GM10248 (cell line): ENCODE results near the gene PBXIP1.

ENCODE experiments used
- CTCF ChIA-PET: fragments of 300-600 bp; sonication (Branson Sonifier 250); formaldehyde crosslinking; extraction: SDS; loops from one replicate; lab custom pipeline; 2021; ENCODE audit warnings: antibody characterized with exemption; lab: Yijun Ruan, JAX
- POLR2A ChIA-PET: fragments of 350-650 bp; sonication (Branson Sonifier 250); formaldehyde crosslinking; extraction: SDS; loops from one replicate; lab custom pipeline; 2020; ENCODE audit warnings: antibody characterized with exemption; lab: Yijun Ruan, JAX
- DNase-seq: peaks from one replicate; pipeline ENCODE4 v3.0.0; 2012; ENCODE audit errors: extremely low spot score
- TF ChIP-seq, protein P1 (sequence below): IDR thresholded peaks from 2 replicates; pipeline ENCODE4 v1.5.1; 2012; ENCODE audit warnings: mild to moderate bottlenecking, low read depth; ENCODE audit errors: extremely low read depth, missing control alignments, control extremely low read depth

Gene PBXIP1

DNA sequence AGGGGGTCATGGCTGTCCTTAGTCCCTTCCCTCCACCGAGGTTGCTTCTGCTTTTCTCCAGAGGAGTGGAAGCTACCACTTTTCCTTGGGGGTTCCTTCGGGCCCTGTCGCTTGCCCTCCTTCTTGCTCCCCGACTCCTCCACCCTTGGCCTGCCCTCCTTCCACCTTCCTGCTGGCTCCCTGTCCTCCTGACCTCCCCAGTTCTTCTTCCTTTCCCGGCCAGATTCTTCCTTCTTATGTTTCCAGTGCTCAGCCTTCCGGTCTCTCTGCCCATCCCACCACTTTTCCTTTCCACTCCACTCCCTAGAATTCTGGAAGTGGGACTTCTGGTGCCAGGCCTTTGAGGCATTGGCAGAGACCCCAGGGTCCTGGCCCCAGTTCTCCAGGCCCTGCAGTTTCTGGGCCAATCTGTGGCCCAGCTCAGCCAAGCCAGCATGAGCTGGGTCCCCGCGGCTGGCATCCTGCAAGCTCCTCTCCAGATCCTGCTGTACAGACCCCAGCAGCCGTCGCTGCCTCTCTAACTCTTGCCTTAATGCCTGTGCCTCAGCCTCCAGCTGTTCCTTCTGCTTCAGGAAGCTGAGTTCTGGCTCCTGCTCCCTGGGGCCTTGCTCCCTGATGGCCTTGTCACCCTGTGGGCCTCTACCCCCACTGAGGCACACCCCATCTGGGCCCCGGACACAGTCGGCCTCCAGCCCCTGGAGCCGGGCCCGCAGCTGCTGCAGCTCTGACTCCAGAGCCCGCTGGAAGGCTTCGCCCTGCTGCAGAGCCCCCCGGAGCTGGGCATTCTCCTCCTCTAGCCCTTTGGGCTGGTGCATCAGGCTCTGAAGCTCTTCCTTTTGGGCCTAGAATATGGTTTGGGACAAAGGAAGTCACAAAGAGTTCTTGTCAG lies 9.7 kb downstream of the PBXIP1 start:
- TF ChIP-seq, protein P1, sequence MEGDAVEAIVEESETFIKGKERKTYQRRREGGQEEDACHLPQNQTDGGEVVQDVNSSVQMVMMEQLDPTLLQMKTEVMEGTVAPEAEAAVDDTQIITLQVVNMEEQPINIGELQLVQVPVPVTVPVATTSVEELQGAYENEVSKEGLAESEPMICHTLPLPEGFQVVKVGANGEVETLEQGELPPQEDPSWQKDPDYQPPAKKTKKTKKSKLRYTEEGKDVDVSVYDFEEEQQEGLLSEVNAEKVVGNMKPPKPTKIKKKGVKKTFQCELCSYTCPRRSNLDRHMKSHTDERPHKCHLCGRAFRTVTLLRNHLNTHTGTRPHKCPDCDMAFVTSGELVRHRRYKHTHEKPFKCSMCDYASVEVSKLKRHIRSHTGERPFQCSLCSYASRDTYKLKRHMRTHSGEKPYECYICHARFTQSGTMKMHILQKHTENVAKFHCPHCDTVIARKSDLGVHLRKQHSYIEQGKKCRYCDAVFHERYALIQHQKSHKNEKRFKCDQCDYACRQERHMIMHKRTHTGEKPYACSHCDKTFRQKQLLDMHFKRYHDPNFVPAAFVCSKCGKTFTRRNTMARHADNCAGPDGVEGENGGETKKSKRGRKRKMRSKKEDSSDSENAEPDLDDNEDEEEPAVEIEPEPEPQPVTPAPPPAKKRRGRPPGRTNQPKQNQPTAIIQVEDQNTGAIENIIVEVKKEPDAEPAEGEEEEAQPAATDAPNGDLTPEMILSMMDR, result no peak
- POLR2A ChIA-PET, result interaction anchor here (0.9 kb wide), 2 partner anchors 10 to 76 kb away, joined by 3 read pairs; partner anchors contain the start of genes KCNN3 and PMVK
- CTCF ChIA-PET, result interaction anchor here (0.8 to 3.3 kb wide), 8 partner anchors 9 to 466 kb away, joined by 3 to 26 read pairs (median 5); partner anchors contain the start of genes ADAM15, EFNA4, PMVK and PYGO2
- no peak for DNase-seq

DNA sequence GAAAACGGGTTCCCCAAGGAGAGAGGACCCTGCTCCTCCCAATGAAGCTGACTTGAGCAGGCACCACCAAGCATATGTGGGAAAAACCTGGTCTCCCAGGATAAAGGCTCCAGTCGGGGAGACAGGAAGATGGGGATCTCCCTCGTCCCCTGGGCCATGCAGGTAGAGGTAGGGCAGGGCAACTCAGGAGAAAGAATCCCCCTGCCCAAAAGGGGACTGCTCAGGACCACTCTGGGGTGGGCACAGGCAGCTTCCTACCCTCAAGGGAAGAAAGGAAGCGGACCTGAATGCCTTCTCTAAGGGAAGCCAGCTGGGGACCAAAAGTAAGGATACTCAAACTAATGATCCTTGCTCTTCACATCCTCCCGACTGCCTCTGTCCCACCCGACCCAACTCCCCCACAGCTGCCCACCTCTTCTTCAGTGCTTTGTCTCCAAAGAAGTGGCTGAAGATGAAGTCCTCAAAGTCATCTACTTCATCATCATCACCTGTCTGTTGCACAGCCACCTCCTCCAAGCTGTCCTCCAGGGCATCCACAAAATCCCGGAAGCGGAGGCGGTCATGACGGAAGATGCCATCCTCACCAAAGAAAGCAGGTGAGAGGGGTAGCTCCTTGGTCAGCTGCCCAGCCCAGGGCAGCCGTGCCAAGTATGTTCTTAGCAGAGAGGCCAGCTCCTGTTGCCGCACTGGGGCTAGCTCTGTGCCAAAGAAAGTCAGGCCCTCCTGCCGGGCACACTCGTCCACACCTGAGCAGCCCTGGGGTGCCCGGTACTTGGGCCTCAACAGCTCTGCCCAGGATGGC lies 10.5 kb downstream of the PBXIP1 start:
- CTCF ChIA-PET, result interaction anchor here (0.8 to 3.3 kb wide), 14 partner anchors 16 to 465 kb away, joined by 3 to 26 read pairs (median 4); partner anchors contain the start of genes ADAM15, EFNA4, PYGO2 and SHC1
- TF ChIP-seq, protein P1, result no peak
- POLR2A ChIA-PET, result interaction anchor here (0.8 to 1.6 kb wide), 4 partner anchors 8 to 75 kb away, joined by 3 to 5 read pairs (median 3); partner anchors contain the start of genes KCNN3 and PMVK
- no peak for DNase-seq

DNA sequence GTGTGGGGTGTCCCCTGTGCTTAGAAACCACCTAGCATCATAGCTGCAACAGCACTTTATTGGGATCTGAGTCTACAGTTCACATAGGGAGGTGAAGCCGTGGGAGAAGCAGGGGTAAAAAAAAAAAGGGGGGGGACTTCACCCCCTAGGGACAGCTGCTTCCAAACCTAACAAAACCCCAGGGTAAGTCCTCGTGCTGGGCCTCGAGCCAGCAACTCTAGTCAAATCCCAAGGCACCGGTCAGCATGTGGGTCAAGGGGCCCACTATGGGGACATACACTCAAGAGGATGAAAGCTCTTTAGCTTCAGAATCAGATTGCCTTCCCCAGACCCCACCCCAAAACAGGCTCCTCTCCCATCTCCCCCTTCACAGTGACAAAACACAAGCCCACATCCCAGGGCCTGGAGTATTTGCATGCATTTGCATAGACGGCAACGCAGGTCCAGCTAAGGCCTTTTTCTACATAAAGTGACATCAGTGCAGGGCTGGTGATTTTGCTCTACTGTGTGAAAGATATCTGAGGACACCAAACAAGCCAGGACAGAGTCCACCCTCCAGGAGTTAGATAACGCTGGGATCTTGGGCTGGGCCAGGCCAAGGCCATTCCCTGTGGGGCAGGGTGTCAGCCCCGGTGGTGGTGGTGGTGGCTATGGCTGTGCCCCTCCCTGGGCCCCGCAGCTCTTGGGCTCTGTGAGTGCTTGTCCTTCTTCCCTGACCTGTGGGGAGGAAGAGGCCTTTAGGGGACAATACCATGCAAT lies 11.3 kb downstream of the PBXIP1 start:
- TF ChIP-seq, protein P1, result no peak
- ChIA-PET POLR2A (interaction anchor here (0.8 to 1.6 kb wide), 3 partner anchors 8 to 10 kb away, joined by 3 to 5 read pairs (median 3); partner anchors contain the start of gene PMVK), CTCF (interaction anchor here (0.6 to 3.3 kb wide), 29 partner anchors 9 to 464 kb away, joined by 3 to 26 read pairs (median 4); partner anchors contain the start of genes ADAM15, EFNA4, PYGO2 and SHC1)
- DNase-seq, result no peak

DNA sequence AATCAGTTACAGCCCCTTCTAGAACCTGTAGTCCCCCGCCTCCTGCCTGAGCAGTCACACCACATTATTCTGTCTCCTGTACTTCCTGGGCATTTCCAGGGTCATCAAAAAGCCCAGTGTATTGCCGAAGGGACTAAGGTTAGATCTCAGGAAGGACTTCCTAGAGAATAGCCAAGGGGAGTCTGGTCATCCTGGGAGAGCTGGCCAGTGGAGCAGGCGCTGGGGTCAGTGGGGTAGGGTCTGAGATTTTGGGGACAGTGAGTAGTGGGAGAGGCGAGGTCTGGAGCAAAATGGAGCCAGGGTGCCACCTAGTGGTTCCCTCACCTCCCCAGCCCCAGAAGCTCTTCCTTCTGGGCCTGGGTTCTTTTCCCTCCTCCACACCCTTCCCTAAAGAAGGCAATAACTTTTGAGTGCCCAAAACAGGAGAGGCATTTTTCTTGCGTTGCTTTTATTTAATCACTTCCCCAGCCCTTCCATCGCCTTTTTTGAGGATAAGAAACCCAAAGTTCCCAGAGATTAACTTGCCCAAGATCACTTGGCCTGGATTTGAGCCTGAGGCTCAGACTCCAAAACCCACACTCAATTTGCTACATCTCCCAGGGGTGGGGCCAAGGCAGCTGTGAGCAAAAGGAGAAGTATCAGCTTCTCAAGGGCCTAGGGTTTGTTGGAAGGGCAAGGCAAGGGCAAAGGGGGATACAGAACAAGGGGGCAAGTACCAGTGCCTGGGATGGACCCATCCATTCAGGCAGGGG lies 12.1 kb downstream of the PBXIP1 start:
- peak; percentile 66 for DNase-seq
- POLR2A ChIA-PET, result interaction anchor here (0.5 to 1.6 kb wide), 3 partner anchors 9 to 18 kb away, joined by 3 to 5 read pairs (median 3); no protein-coding TSS in a partner anchor
- TF ChIP-seq, protein P1, result peak; percentile 89
- CTCF ChIA-PET, result interaction anchor here (0.5 to 3.3 kb wide), 29 partner anchors 8 to 463 kb away, joined by 3 to 26 read pairs (median 4); partner anchors contain the start of genes ADAM15, KCNN3, PYGO2 and SHC1

DNA sequence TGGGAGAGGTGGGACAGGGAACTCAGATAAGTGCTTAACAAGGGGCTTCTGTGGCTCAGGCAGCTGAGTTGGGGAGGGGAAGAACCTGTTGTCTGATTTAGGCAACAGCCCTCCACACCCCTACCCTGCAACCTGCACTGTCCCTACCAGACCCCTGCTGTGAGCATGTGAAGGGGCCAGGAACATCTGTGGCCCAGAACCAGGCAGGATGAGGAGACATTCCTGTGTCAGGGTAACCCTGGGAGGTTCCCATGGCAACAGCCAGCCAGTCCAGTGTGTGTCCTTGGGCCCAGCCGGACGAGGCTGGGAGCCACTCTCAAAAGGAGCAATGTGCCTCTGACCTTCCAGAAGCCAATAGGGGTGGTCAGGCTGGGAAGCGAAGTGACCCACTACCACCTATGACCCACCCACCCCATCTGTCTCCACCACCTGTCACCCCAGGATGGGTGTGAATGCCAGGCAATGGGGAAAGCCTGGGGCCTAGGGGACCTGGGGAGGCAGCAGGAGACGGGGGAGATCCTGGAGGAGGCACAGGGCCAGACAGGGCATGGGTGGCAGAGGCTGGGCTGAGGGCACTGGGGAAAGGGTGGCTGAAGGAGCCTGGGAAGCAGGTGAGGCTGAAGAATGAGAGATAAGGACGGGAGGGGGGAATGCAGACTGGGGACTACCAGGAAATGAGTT lies 14.4 kb downstream of the PBXIP1 start:
- DNase-seq, result no peak
- ChIA-PET CTCF (interaction anchor here (0.9 to 1.6 kb wide), 6 partner anchors 41 to 381 kb away, joined by 3 to 9 read pairs (median 4); partner anchors contain the start of gene FLAD1), POLR2A (interaction anchor here (2.1 kb wide), 1 partner anchor 33 kb away, joined by 6 read pairs; the partner anchor contains the start of gene CKS1B)
- TF ChIP-seq, protein P1, result no peak
